ENCODE results near the gene TP73. TPM values are rescaled to one million over a fixed set of nuclear protein-coding genes. Genes with fewer than 3 reads are reported as not detected.

TP73 gene
- total RNA-seq, 6 experiments from 2014 or later, result 0.05 to 2.3 (median 0.32) TPM

- Histone ChIP-seq H3K27me3 (no peaks in the 10 kb centered on the region), H3K27ac (no peak overlapping the region), H3K36me3 (no peaks in the 10 kb centered on the region), H3K4me3 (no peak overlapping the region), H3K9me3 (no peaks in the 10 kb centered on the region), H3K4me1 (no peaks in the 10 kb centered on the region)
- ATAC-seq (no peak), DNase-seq (no peak)
- intact Hi-C loops (cut with DNase I), result no loop called here
- TF ChIP-seq POLR2A (IDR thresholded peaks at IDR 0.05), result no peak
- no peak for TF ChIP-seq CTCF (IDR thresholded peaks at IDR 0.05)
- WGBS (ENCODE audit: insufficient coverage, low coverage, low lambda C conversion rate, missing lambda C conversion rate), result no CpG with 5 or more reads among the region's 6 CpGs
Measured at GRCh38 chr1:3716351-3716750, 64.0 kb downstream of the TP73 start.

- ATAC-seq, result no peak
- H3K4me3 ChIP-seq, result no peak overlapping the region
- intact Hi-C loops (cut with DNase I), result no loop called here
- H3K27ac ChIP-seq, result no peak overlapping the region
- 49% methylated on average over 9 of the region's 33 CpGs for whole genome bisulfite sequencing (ENCODE audit: insufficient coverage, low coverage, low lambda C conversion rate, missing lambda C conversion rate)
- no peaks in the 10 kb centered on the region for H3K4me1 ChIP-seq
- H3K9me3 ChIP-seq, result no peaks in the 10 kb centered on the region
- DNase-seq, result no peak
- no peaks in the 10 kb centered on the region for H3K36me3 ChIP-seq
- TF ChIP-seq POLR2A (IDR thresholded peaks at IDR 0.05), result no peak
- TF ChIP-seq CTCF (IDR thresholded peaks at IDR 0.05), result no peak
- H3K27me3 ChIP-seq, result no peaks in the 10 kb centered on the region
Measured at GRCh38 chr1:3717041-3717714, 64.9 kb downstream of the TP73 start.

GRCh38 chr1:3717715-3718601 lies 65.6 kb downstream of the TP73 start:
- Histone ChIP-seq H3K36me3 (no peaks in the 10 kb centered on the region), H3K9me3 (no peaks in the 10 kb centered on the region), H3K27ac (no peak overlapping the region), H3K4me3 (no peak overlapping the region), H3K27me3 (no peaks in the 10 kb centered on the region), H3K4me1 (no peaks in the 10 kb centered on the region)
- TF ChIP-seq POLR2A (IDR thresholded peaks at IDR 0.05) (no peak), CTCF (IDR thresholded peaks at IDR 0.05) (no peak)
- intact Hi-C loops (cut with DNase I), result no loop called here
- DNase-seq (no peak), ATAC-seq (no peak)
- WGBS (ENCODE audit: insufficient coverage, low coverage, low lambda C conversion rate, missing lambda C conversion rate), result 40% methylated on average over 1 of the region's 40 CpGs

GRCh38 chr1:3718764-3719163 lies 66.4 kb downstream of the TP73 start:
- Histone ChIP-seq H3K9me3 (no peaks in the 10 kb centered on the region), H3K4me1 (no peaks in the 10 kb centered on the region), H3K4me3 (no peak overlapping the region), H3K36me3 (no peaks in the 10 kb centered on the region), H3K27ac (no peak overlapping the region), H3K27me3 (no peaks in the 10 kb centered on the region)
- intact Hi-C loops (cut with DNase I), result no loop called here
- no peak for DNase-seq
- TF ChIP-seq CTCF (IDR thresholded peaks at IDR 0.05) (no peak), POLR2A (IDR thresholded peaks at IDR 0.05) (no peak)
- WGBS (ENCODE audit: insufficient coverage, low coverage, low lambda C conversion rate, missing lambda C conversion rate), result no CpG with 5 or more reads among the region's 14 CpGs
- no peak for ATAC-seq

Measured in right lobe of liver (tissue), 6 donors.